Stimulated activated effector memory CD8-positive, alpha-beta T cell treated with anti-CD3 and anti-CD28 coated beads, Interleukin-12 subunit alpha, Interleukin-12 subunit beta, amount 100 ng/mL, for 72 hours (primary cell): ENCODE results near the gene PHACTR3.

Source experiments
- ATAC-seq: fragments of 150-1000 bp; cut with Tn5 transposase; 2 replicates; pipeline ENCODE4 v1.10.0; 2021
- DNase-seq, 2 donors: peaks; one replicate each; pipeline ENCODE4 v3.0.0; 2021 to 2022; ENCODE audit warnings: low spot score in 2 of 2
- H3K27ac Mint-ChIP-seq: one replicate; pipeline ENCODE4 v1.8.0; 2022; ENCODE audit warnings: mild to moderate bottlenecking, mixed read lengths
- H3K36me3 Mint-ChIP-seq: one replicate; pipeline ENCODE4 v1.8.0; 2022; ENCODE audit warnings: mild to moderate bottlenecking, mixed read lengths
- H3K4me1 Mint-ChIP-seq: one replicate; pipeline ENCODE4 v1.8.0; 2022; ENCODE audit warnings: mixed read lengths
- H3K4me3 Mint-ChIP-seq: one replicate; pipeline ENCODE4 v1.8.0; 2022; ENCODE audit warnings: mild to moderate bottlenecking, mixed read lengths
- H3K9me3 Mint-ChIP-seq: one replicate; pipeline ENCODE4 v1.8.0; 2022; ENCODE audit warnings: mixed read lengths

Gene PHACTR3

DNA sequence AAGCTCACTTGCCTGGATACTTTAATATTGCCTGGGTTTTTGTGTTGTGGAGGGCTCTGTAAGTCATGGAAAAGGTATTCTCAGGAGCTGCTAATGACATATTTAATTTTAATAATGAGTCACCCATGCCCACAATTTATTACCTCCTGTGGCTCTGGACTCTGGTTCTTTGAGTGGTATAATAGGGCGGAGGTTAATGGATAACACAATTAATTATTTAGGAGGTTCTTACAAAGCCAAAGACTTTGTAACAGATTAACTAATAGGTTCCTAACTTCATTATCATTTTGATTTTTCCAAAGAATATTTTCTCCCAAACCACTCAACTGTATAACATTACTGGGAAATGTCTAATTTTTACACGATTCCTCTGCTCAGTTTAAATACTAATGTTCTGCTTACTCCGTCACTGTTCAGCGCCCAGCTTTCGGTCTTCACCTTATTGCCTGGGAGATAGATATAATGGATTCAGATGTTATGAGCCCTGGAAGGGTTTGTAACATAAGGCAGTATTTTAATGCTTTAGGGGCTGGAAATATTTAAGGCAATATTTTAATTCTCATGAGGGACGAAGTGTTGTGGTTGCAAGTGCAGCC, 29.4 kb downstream of the PHACTR3 start:
- no peaks in the 10 kb centered on the region for H3K36me3 Mint-ChIP-seq
- no peaks in the 10 kb centered on the region for H3K4me1 Mint-ChIP-seq
- ATAC-seq (no peak), DNase-seq (peak in 1 of 2 donors; percentile 1)
- H3K4me3 Mint-ChIP-seq, result no peak overlapping the region
- H3K9me3 Mint-ChIP-seq, result no peaks in the 10 kb centered on the region
- no peak overlapping the region for H3K27ac Mint-ChIP-seq

DNA sequence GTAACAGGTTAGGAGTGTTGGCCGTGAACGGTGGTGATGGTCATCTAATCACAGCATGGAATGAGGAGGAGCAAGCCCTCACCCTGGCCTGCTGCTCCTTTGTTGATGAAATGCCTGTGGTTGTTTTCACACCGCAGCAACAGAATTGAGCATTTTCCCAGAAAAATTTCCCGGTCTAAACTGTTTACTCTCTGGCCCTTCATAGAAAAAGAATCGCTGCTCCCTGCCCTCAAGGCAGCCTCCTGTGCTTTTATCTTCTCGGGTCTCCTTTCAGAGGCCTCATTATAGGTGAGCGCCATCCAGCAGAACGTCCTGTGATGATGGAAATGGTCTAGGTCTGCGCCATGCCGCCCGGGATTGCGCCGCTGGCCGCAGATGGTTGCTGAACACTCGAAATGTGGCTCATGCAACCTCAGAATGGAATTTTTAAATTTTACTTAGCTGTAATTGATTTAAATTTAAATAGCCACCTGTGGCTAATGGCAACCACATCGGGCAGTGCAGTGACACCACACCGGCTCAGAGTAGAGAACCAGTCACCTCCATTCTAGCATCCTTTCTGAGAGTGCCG, 30.2 kb downstream of the PHACTR3 start:
- DNase-seq (peak in 1 of 2 donors; percentile 25), ATAC-seq (no peak)
- Mint-ChIP-seq H3K27ac (no peak overlapping the region), H3K9me3 (no peaks in the 10 kb centered on the region), H3K4me3 (no peak overlapping the region), H3K36me3 (no peaks in the 10 kb centered on the region), H3K4me1 (no peaks in the 10 kb centered on the region)

DNA sequence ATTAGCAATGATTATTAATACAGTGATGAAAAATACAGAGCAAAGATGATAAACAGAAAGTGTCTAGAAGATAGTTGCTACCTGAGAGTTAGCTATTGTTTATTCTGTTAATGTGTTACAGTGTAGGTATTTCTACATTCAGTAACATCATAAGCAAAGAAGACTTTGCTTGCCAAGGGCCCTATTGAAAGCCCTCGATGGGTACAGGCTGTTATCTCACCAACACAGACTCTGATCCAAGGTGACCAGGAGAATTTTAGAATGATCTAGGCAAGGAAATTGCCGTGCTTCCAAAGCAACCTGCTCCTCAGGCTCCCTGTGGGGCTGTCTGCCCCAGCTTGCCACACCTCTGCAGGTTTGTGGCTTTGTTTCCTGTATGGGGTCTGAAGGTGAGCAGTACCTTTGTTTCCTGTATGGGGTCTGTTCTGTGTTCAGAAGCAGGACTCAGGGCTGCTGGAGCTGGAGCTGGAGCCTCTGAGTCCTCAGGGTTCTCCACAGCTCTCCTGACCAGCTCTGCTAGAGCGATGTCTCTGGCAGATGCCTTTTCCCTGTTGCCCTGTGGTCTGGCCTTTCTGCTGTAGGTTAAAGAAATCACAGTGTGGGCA, 32.5 kb downstream of the PHACTR3 start:
- no peaks in the 10 kb centered on the region for H3K4me1 Mint-ChIP-seq
- no peak for ATAC-seq
- no peak overlapping the region for H3K4me3 Mint-ChIP-seq
- H3K36me3 Mint-ChIP-seq, result no peaks in the 10 kb centered on the region
- H3K9me3 Mint-ChIP-seq, result no peaks in the 10 kb centered on the region
- H3K27ac Mint-ChIP-seq, result no peak overlapping the region
- DNase-seq, result no peak

DNA sequence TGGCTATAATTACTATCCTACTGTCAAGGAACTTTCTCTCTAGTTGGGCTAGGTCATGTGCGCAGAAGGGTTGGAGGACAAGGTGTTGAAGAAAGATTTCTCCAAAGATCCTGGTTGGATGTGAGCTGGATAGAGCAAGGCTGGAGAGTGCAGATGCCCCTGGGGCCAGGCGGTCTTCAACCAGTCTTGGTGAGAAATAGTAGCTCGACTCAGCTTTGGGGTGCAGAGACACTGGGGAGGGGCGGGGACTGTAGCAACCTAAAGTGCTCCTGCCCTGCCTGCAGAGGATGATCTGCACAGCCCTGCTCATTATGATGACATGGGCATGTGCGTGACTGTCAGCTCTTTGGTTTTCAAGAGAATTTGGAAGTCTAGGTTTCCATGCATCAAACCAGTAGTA, 35.9 kb downstream of the PHACTR3 start:
- Mint-ChIP-seq H3K36me3 (no peaks in the 10 kb centered on the region), H3K27ac (no peak overlapping the region), H3K4me3 (no peak overlapping the region), H3K4me1 (no peaks in the 10 kb centered on the region), H3K9me3 (no peaks in the 10 kb centered on the region)
- no peak for ATAC-seq
- DNase-seq, result peak in 1 of 2 donors; percentile 2

DNA sequence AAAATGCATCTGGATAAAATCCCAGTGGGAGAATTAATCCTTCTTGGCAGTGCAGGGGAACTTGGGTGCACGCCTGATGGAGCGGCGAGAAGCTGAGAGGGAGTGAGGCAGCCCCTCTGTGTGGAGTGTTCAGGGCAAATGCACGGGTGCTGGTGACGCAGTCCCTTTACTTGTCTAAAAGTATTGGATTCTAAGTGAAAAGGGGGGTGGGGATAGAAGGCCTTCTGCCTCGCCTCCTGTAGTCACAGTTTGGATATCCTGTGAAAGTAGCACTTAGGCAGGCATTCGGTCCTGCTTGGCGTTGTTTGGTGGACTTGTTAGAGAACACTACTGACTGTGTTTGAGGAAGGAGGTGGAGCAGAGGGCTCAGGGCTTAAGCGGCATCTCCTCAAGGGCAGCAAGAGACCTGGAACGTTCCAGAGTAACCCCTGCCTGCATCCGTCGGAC, 39.3 kb downstream of the PHACTR3 start:
- no peaks in the 10 kb centered on the region for H3K4me1 Mint-ChIP-seq
- H3K9me3 Mint-ChIP-seq, result no peaks in the 10 kb centered on the region
- H3K27ac Mint-ChIP-seq, result no peak overlapping the region
- DNase-seq (peak in 1 of 2 donors; percentile 30), ATAC-seq (no peak)
- H3K4me3 Mint-ChIP-seq, result no peak overlapping the region
- no peaks in the 10 kb centered on the region for H3K36me3 Mint-ChIP-seq

DNA sequence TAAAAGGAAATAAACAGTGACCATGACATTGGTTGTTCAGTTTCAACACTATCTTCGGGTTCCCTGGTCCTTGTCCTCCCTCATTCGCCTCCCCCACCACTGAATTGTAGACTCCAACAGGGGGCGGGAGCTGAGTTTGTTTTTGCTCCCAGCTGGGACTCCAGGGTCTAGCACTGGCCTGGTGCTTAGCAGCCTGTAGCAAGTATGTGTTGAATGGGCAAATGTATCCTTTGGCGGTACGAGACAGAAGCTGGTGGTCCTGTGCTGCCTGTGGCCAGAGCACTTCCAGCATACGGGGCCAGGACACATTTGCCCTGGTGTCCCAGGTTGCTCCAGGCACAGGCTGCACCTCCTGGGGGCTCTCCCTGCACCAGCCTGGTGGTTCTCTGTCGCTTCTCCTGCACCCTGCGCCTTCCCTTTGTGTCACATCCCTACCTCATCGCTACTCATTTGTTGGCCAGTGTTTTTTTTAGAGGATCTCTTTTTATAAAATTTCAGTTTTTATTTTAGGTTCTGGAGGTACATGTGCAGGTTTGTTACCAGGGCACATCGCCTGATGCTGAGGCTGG, 40.1 kb downstream of the PHACTR3 start:
- Mint-ChIP-seq H3K4me3 (no peak overlapping the region), H3K9me3 (no peaks in the 10 kb centered on the region), H3K4me1 (no peaks in the 10 kb centered on the region), H3K36me3 (no peaks in the 10 kb centered on the region), H3K27ac (no peak overlapping the region)
- DNase-seq (no peak), ATAC-seq (no peak)

DNA sequence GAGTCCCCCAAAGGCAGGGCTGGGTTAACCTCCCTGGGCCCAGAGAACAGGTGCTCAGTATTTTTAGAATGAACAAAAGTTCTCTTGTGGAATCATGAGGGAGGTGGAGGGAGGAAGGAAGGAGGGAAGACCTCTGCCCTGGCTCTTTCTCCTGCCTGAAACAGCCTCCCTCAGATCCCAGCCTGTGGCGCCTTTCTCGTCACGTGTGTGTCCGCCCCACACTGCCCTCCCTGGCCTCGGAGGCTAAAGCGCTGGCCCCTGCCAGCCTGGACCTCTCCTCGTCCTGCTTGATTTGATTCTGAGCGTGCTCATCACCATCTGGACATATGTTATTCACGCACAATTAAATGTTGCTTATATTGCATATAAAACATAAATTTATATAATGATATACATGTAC, 40.9 kb downstream of the PHACTR3 start:
- no peaks in the 10 kb centered on the region for H3K4me1 Mint-ChIP-seq
- H3K4me3 Mint-ChIP-seq, result no peak overlapping the region
- no peaks in the 10 kb centered on the region for H3K36me3 Mint-ChIP-seq
- no peaks in the 10 kb centered on the region for H3K9me3 Mint-ChIP-seq
- peak in 1 of 2 donors; percentile 20 for DNase-seq
- no peak overlapping the region for H3K27ac Mint-ChIP-seq
- ATAC-seq, result no peak

DNA sequence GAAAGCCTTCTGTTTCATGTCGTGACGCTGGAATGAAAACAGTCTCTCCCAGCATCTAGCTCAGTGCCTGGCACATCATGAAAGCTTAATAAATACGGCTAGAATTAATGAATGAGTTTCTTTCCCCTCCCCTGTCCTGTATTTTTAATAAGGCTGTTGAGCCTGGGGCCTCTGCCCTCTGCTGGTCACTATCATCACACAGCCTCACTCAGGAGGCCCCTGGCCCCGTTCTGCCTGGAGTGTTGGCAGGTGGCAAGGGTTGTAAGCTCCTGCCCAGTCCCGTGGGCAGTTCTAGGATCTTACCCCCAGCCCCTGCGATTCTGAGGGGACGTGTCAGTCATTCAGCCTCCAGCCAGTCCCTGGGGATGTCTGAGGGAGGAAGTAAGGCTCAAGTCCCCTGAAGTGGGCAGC, 41.4 kb downstream of the PHACTR3 start:
- H3K4me3 Mint-ChIP-seq, result no peak overlapping the region
- peak in 1 of 2 donors; percentile 29 for DNase-seq
- no peaks in the 10 kb centered on the region for H3K4me1 Mint-ChIP-seq
- H3K9me3 Mint-ChIP-seq, result no peaks in the 10 kb centered on the region
- ATAC-seq, result no peak
- no peaks in the 10 kb centered on the region for H3K36me3 Mint-ChIP-seq
- H3K27ac Mint-ChIP-seq, result no peak overlapping the region

DNA sequence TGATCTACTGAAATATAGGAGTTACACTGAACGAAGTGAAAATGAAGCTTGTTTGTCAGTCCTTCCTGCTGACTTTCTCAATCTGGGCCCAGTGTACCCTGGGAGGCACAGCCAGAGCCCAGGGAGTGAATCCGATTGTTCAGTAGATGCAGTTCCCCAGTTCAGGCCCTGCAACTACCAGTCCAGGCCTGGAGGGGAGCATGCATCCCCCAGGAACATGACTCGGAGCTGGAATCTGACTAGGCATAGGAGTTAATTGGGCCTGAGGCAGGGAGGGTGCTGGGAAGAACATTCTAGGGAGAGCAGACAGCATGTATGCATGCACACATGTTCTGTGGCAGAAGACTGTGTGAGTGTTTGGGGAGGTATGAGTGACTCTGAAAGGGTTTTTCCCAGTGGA, 42.1 kb downstream of the PHACTR3 start:
- H3K4me3 Mint-ChIP-seq, result no peak overlapping the region
- no peaks in the 10 kb centered on the region for H3K9me3 Mint-ChIP-seq
- no peaks in the 10 kb centered on the region for H3K36me3 Mint-ChIP-seq
- no peak overlapping the region for H3K27ac Mint-ChIP-seq
- DNase-seq, result peak in 1 of 2 donors; percentile 13
- ATAC-seq, result no peak
- H3K4me1 Mint-ChIP-seq, result no peaks in the 10 kb centered on the region

DNA sequence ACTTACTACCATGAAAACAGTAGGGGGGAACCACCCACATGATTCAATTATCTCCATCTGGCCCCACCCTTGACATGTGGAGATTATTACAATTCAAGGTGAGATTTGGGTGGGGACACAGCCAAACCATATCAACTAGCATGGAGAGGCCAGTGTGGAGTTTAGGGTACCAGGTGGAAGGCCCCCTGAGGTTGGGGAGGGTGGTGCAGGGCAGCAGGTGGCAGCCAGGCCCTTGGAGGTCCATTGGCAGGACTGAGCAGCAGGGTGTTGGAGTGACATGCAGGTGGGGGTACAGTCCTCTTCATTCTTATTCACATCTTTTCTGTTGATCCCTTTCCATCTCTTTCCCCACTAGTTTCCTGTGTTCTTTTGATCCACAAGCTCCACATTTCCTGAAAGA, 42.9 kb downstream of the PHACTR3 start:
- no peak overlapping the region for H3K27ac Mint-ChIP-seq
- H3K36me3 Mint-ChIP-seq, result no peaks in the 10 kb centered on the region
- H3K4me1 Mint-ChIP-seq, result no peaks in the 10 kb centered on the region
- no peaks in the 10 kb centered on the region for H3K9me3 Mint-ChIP-seq
- DNase-seq (peak in 1 of 2 donors; percentile 7), ATAC-seq (no peak)
- H3K4me3 Mint-ChIP-seq, result no peak overlapping the region

DNA sequence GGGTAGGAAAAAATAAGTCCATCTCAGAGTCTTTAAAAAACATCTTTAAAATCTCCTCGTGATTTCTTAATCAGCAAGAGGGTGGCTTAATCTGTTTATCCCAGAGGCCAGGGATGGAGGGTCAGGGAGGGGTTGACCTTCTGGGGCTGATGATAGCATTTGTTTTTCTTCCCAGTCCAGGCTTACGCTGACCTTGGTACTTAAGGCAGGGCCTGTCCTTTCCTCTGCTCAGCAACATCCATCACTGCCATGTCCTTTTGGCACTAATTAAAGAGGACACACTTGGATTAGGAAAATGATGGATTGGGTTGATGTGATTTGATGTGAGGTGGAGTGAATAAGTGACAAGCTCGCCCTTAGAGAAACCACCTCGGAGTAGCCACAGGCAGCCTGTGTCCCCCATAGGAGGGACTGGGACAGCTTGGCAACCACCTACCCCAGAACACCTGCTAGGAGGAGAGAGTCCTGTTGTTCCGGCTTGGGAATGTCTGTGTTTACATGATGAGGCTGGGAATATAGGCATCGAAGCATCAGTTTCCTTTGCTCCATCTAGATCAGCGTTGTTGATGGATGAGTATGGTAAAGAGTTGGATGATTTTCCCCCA, 44.2 kb downstream of the PHACTR3 start:
- Mint-ChIP-seq H3K36me3 (no peaks in the 10 kb centered on the region), H3K4me1 (no peaks in the 10 kb centered on the region), H3K9me3 (no peaks in the 10 kb centered on the region), H3K27ac (no peak overlapping the region), H3K4me3 (no peak overlapping the region)
- DNase-seq (peak in 1 of 2 donors; percentile 15), ATAC-seq (no peak)

DNA sequence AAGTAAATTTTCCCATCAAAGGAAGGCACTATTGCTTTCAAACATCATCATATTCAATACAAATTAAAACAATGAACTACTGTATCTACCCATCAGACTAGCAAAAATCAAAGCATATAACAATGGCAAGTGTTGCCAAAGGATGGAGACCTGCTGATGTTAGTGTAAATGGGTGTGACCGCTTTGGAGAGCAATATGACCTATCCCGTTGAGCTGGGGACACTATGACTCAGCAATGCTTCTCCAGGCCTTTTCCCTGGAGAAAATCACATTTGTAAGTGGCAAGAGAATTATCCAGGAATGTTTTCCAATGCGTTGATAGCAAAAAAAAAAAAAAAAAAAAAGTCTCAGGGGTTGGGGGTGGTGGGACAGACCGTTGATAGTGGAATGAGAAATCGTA, 46.1 kb downstream of the PHACTR3 start:
- H3K36me3 Mint-ChIP-seq, result no peaks in the 10 kb centered on the region
- H3K9me3 Mint-ChIP-seq, result no peaks in the 10 kb centered on the region
- no peaks in the 10 kb centered on the region for H3K4me1 Mint-ChIP-seq
- peak in 1 of 2 donors; percentile 3 for DNase-seq
- H3K4me3 Mint-ChIP-seq, result no peak overlapping the region
- no peak for ATAC-seq
- no peak overlapping the region for H3K27ac Mint-ChIP-seq

DNA sequence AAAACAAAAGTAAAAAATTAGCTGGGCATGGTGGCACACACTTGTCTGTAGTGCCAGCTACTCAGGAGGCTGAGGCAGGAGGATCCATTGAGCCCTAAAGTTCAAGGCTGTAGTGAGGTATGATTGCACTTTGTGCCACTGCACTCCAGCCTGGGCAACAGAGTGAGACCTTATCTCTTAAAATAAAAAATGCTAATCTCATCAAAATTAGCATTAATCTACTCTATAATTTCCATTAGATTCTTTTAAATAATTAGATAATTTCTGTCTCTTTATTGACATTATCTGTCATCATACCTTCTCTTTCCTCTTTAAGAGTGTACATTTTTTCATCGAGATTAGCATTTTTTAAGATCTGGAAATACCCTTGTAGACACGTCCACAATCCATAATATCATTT, 48.0 kb downstream of the PHACTR3 start:
- DNase-seq, result peak in 1 of 2 donors; percentile 18
- no peak overlapping the region for H3K27ac Mint-ChIP-seq
- ATAC-seq, result no peak
- no peak overlapping the region for H3K4me3 Mint-ChIP-seq
- no peaks in the 10 kb centered on the region for H3K36me3 Mint-ChIP-seq
- no peaks in the 10 kb centered on the region for H3K4me1 Mint-ChIP-seq
- peaks cover 15% of the 10 kb centered on the region for H3K9me3 Mint-ChIP-seq

DNA sequence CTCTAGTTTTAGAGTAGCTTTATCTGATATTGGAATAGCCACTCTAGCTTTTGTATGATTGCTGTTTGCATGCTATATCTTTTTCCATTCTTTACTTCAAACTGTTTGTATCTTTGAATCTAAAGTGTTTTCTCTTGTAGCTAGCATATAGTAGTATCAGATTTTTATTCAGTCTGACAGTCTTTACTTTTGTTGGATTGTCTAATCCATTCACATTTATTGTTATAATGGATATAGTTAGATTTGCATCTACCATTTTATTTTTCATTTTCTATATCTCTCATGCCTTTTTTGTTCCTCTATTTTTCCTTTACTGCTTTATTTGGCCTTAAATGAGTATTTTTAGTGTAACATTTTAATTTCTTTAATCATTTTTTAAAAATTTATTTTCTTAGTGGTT, 52.1 kb downstream of the PHACTR3 start:
- peaks cover 37% of the 10 kb centered on the region for H3K9me3 Mint-ChIP-seq
- DNase-seq, result no peak
- H3K4me1 Mint-ChIP-seq, result no peaks in the 10 kb centered on the region
- no peak overlapping the region for H3K4me3 Mint-ChIP-seq
- ATAC-seq, result no peak
- H3K36me3 Mint-ChIP-seq, result no peaks in the 10 kb centered on the region
- no peak overlapping the region for H3K27ac Mint-ChIP-seq

DNA sequence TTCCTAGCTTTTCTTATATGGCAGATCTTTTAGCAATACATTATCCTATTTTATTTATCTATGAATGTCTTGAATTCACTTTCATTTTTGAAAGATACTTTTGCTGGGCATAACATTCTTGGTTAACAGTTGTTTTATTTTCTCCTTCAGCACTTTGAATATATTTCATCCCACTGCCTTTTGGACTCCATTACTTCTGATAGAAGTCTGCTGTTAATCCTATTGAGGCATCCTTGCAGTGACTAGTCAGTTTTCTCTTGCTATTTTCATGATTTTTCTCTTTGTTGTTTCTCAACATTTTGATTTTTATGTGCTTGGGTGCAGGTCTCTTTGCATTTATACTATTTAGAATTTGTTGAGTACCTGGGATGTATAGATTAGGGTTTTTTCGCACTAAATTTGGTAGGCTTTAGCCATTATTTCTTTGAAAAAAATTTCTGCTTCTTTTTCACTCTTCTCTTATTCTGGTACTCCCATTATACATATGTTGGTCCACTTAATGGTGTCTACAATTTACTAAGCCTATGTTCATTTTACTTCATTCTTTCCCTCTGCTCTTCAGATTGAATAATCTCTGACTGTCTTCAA, 53.2 kb downstream of the PHACTR3 start:
- ATAC-seq (no peak), DNase-seq (no peak)
- Mint-ChIP-seq H3K9me3 (peaks cover 37% of the 10 kb centered on the region), H3K27ac (no peak overlapping the region), H3K4me3 (no peak overlapping the region), H3K36me3 (no peaks in the 10 kb centered on the region), H3K4me1 (no peaks in the 10 kb centered on the region)
